ENCODE measurements around the gene PKLR.

The PKLR gene

DNA sequence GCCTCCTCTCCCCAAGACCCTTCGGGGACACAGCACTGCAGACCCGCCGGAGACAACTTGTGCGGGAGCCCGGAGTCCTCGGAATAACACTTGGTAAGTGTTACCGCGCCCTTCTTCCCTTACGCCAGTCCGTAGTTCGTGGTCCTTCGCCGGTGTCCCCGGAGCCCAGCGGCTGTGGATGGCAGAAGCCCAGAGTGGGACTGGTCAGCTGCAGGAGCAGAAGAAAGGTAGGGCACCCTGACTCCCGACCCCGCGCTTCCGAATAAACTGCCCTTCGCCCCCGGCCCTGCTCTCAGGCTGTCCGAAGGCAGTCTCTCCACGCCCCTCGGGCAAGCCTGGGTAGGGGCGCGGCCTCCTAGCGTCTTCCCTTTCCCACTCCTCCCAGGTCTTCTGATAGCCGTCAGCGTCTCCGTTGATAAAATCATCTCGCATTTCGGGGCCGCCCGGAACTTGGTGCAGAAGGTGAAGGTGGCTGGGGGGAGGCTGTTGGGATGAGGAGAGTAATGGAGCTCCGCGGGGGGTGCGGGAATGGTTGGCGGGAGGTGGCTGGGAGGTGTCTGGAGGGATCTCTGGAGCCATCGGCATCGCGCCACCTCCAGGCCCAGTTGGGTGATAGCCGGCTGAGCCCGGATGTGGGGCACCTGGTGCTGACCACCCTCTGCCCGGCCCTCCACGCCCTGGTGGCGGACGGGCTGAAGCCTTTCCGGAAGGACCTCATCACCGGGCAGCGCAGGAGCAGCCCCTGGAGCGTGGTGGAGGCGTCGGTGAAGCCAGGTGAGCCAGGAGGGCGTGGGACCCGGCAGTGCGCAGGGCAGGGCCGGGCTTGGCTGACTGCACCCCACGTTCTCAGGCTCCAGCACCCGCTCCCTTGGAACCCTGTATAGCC, 23.7 kb upstream of the PKLR start:
- TF ChIP-seq, protein P1, sequence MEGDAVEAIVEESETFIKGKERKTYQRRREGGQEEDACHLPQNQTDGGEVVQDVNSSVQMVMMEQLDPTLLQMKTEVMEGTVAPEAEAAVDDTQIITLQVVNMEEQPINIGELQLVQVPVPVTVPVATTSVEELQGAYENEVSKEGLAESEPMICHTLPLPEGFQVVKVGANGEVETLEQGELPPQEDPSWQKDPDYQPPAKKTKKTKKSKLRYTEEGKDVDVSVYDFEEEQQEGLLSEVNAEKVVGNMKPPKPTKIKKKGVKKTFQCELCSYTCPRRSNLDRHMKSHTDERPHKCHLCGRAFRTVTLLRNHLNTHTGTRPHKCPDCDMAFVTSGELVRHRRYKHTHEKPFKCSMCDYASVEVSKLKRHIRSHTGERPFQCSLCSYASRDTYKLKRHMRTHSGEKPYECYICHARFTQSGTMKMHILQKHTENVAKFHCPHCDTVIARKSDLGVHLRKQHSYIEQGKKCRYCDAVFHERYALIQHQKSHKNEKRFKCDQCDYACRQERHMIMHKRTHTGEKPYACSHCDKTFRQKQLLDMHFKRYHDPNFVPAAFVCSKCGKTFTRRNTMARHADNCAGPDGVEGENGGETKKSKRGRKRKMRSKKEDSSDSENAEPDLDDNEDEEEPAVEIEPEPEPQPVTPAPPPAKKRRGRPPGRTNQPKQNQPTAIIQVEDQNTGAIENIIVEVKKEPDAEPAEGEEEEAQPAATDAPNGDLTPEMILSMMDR (IDR thresholded peaks at IDR 0.05; ENCODE audit: borderline replicate concordance, extremely low read depth, low read length, poor library complexity, severe bottlenecking): no peak
- TF ChIP-seq EZH2 (IDR thresholded peaks at IDR 0.05; ENCODE audit: borderline replicate concordance, low read depth, low read length, severe bottlenecking): no peak
- DNase-seq (no peak), ATAC-seq (ENCODE audit: insufficient read depth, low read depth) (no peak)
- Histone ChIP-seq H4K20me1 (ENCODE audit: insufficient read depth, low read length) (peaks cover 8% of the 10 kb centered on the region; the same call in 1 of the 2 replicates), H3K4me1 (ENCODE audit: insufficient read depth, low read length) (peaks cover 34% of the 10 kb centered on the region), H3K4me2 (ENCODE audit: insufficient read depth, low read length) (peak overlapping the region; percentile 86), H3K9ac (ENCODE audit: low read depth, low read length) (peak overlapping the region; percentile 79), H3K27ac (ENCODE audit: low read length) (peak overlapping the region; percentile 74), H3K27me3 (ENCODE audit: insufficient read depth, low read length, poor library complexity) (no peaks in the 10 kb centered on the region), H3K4me3 (ENCODE audit: low read depth in 1 of 2, low read length in 2 of 2) (peak overlapping the region; percentile 61 to 79; a peak in 3 of 4 replicates), H3K9me3 (ENCODE audit: insufficient read depth, low read length, severe bottlenecking) (no peaks in the 10 kb centered on the region), H2AFZ (ENCODE audit: low read depth, low read length) (peak overlapping the region; percentile 96), H3K36me3 (ENCODE audit: insufficient read depth, low read length) (peaks cover 11% of the 10 kb centered on the region), H3K79me2 (ENCODE audit: insufficient read depth, low read length) (peaks cover 16% of the 10 kb centered on the region)

DNA sequence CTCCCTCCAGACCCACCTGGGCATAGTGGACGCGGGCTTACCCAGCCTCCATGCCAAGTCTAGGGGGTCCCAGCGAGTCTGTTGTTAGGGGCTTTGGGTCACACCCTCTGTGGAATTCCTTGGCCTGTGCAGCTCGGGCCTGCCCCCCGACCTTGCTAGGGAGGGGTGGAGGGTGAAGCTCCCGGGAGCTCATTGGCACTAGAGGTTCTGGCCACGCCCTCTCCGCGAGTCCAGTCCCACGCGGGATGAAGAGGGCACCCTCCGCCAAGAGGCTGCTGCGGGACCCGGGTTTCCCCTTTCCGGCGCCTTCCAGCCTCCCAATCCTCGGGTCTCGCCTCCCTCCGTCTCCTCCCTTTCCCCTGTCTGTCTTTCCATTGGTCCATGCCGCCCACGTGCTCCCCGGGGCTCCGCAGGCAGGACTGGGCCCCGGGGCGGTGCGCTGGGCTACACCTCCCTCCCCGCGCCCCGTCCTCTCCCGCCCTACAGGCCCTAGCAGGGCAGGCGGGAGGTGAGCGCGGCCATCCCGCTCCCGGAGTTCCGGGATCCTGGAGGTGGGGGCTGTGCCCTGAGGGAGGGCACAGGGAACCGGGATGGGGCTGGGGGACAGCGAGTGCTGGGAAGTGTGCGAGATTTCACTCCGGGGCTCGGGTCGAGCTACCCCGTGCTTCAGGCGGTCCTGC, 22.9 kb upstream of the PKLR start:
- H3K27ac ChIP-seq (ENCODE audit: low read length): peak overlapping the region; percentile 80
- H3K79me2 ChIP-seq (ENCODE audit: insufficient read depth, low read length): peaks cover 16% of the 10 kb centered on the region
- DNase-seq (peak; percentile 96), ATAC-seq (ENCODE audit: insufficient read depth, low read depth) (peak; percentile 86)
- H4K20me1 ChIP-seq (ENCODE audit: insufficient read depth, low read length): peaks cover 8% of the 10 kb centered on the region; the same call in 1 of the 2 replicates
- no peak for TF ChIP-seq EZH2 (IDR thresholded peaks at IDR 0.05; ENCODE audit: borderline replicate concordance, low read depth, low read length, severe bottlenecking)
- TF ChIP-seq, protein P1 (IDR thresholded peaks at IDR 0.05; ENCODE audit: borderline replicate concordance, extremely low read depth, low read length, poor library complexity, severe bottlenecking): no peak
- peak overlapping the region; percentile 86 for H3K4me2 ChIP-seq (ENCODE audit: insufficient read depth, low read length)
- H2AFZ ChIP-seq (ENCODE audit: low read depth, low read length): peak overlapping the region; percentile 96
- H3K36me3 ChIP-seq (ENCODE audit: insufficient read depth, low read length): peaks cover 16% of the 10 kb centered on the region
- H3K9ac ChIP-seq (ENCODE audit: low read depth, low read length): peak overlapping the region; percentile 79
- no peaks in the 10 kb centered on the region for H3K9me3 ChIP-seq (ENCODE audit: insufficient read depth, low read length, severe bottlenecking)
- no peaks in the 10 kb centered on the region for H3K27me3 ChIP-seq (ENCODE audit: insufficient read depth, low read length, poor library complexity)
- H3K4me1 ChIP-seq (ENCODE audit: insufficient read depth, low read length): peaks cover 34% of the 10 kb centered on the region
- peak overlapping the region; percentile 61 to 79 for H3K4me3 ChIP-seq (ENCODE audit: low read depth in 1 of 2, low read length in 2 of 2)

DNA sequence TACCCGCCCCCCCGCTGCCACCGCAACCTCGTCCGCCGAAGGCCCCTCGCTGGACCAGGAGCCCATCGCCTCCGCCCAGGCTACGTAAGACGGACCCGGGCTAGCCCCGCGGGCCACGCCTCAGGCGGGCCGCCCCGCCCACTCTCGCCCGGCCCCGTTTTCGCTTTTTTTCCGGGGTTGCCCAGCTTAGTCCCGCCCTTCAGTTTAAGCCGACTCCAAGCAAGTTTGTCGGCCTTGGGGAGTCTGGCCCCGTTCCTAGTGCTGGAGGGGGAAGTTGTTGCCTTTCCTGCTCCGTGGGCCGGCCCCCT, 22.4 kb upstream of the PKLR start:
- Histone ChIP-seq H2AFZ (ENCODE audit: low read depth, low read length) (peak overlapping the region; percentile 93), H3K4me2 (ENCODE audit: insufficient read depth, low read length) (peak overlapping the region; percentile 86), H3K36me3 (ENCODE audit: insufficient read depth, low read length) (peaks cover 21% of the 10 kb centered on the region), H4K20me1 (ENCODE audit: insufficient read depth, low read length) (peaks cover 10% of the 10 kb centered on the region; the same call in 1 of the 2 replicates), H3K27me3 (ENCODE audit: insufficient read depth, low read length, poor library complexity) (no peaks in the 10 kb centered on the region), H3K4me1 (ENCODE audit: insufficient read depth, low read length) (peaks cover 34% of the 10 kb centered on the region), H3K27ac (ENCODE audit: low read length) (peak overlapping the region; percentile 80), H3K9me3 (ENCODE audit: insufficient read depth, low read length, severe bottlenecking) (no peaks in the 10 kb centered on the region), H3K79me2 (ENCODE audit: insufficient read depth, low read length) (peaks cover 16% of the 10 kb centered on the region), H3K4me3 (ENCODE audit: low read depth in 1 of 2, low read length in 2 of 2) (peak overlapping the region; percentile 61 to 79), H3K9ac (ENCODE audit: low read depth, low read length) (peak overlapping the region; percentile 79)
- DNase-seq: peak; percentile 86
- peak; percentile 58 for ATAC-seq (ENCODE audit: insufficient read depth, low read depth)
- TF ChIP-seq, protein P1 (IDR thresholded peaks at IDR 0.05; ENCODE audit: borderline replicate concordance, extremely low read depth, low read length, poor library complexity, severe bottlenecking): no peak
- no peak for TF ChIP-seq EZH2 (IDR thresholded peaks at IDR 0.05; ENCODE audit: borderline replicate concordance, low read depth, low read length, severe bottlenecking)

Measured in DND-41 (cell line).